Liver (tissue), 3 donors: ENCODE data around the gene SHH.

Experiments used
- ATF3 ChIP-seq: IDR thresholded peaks from 2 replicates; pipeline ENCODE4 v1.6.1; 2016; ENCODE audit warnings: antibody characterized with exemption
- CTCF ChIP-seq: fragments of 150-350 bp; IDR thresholded peaks from 2 replicates; pipeline ENCODE4 v1.5.1; 2017; ENCODE audit warnings: improper control_type of control experiment, low read depth, low read length; ENCODE audit not compliant: missing input control
- EGR1 ChIP-seq, 2 donors: IDR thresholded peaks; 2 replicates each; pipeline ENCODE4 v1.6.1; 2016 to 2018; ENCODE audit warnings: antibody characterized with exemption in 2 of 2, low read depth in 2 of 2
- FOXA1 ChIP-seq: IDR thresholded peaks from 2 replicates; pipeline ENCODE4 v1.6.1; 2016; ENCODE audit warnings: antibody characterized with exemption
- GABPA ChIP-seq, 2 donors: IDR thresholded peaks in 1 of 2; conservative IDR thresholded peaks in 1 of 2; 2 replicates each; pipeline ENCODE4 v1.6.1; 2016; ENCODE audit warnings: antibody characterized with exemption in 2 of 2, mild to moderate bottlenecking in 1 of 2, moderate library complexity in 1 of 2
- HNF4G ChIP-seq: IDR thresholded peaks from 2 replicates; pipeline ENCODE4 v1.6.1; 2016; ENCODE audit warnings: antibody characterized with exemption
- JUND ChIP-seq, 2 donors: IDR thresholded peaks; 2 replicates each; pipeline ENCODE4 v1.6.1; 2016; ENCODE audit warnings: antibody characterized with exemption in 2 of 2
- MAX ChIP-seq: IDR thresholded peaks from 2 replicates; pipeline ENCODE4 v1.6.1; 2016; ENCODE audit warnings: antibody characterized with exemption
- RAD21 ChIP-seq, 2 donors: IDR thresholded peaks; 2 replicates each; pipeline ENCODE4 v1.6.1; 2016; ENCODE audit warnings: antibody characterized with exemption in 2 of 2, mild to moderate bottlenecking in 2 of 2
- REST ChIP-seq: IDR thresholded peaks from 2 replicates; pipeline ENCODE4 v1.6.1; 2016; ENCODE audit warnings: antibody characterized with exemption, mild to moderate bottlenecking
- SP1 ChIP-seq: IDR thresholded peaks from 2 replicates; pipeline ENCODE4 v1.6.1; 2018; ENCODE audit warnings: antibody characterized with exemption, mild to moderate bottlenecking
- TAF1 ChIP-seq: conservative IDR thresholded peaks from 2 replicates; pipeline ENCODE4 v1.6.1; 2016; ENCODE audit warnings: antibody characterized with exemption, mild to moderate bottlenecking
- YY1 ChIP-seq: IDR thresholded peaks from 2 replicates; pipeline ENCODE4 v1.6.1; 2016; ENCODE audit warnings: antibody characterized with exemption, mild to moderate bottlenecking
- ZBTB33 ChIP-seq: IDR thresholded peaks from 2 replicates; pipeline ENCODE4 v1.6.1; 2016; ENCODE audit warnings: antibody characterized with exemption
- donor health status: healthy.
- donor health status: healthy.

- TF ChIP-seq CTCF (no peak), GABPA (IDR thresholded peaks at IDR 0.05 in 1 of 2, conservative IDR thresholded peaks at IDR 0.05 in 1 of 2) (no peak), RAD21 (IDR thresholded peaks at IDR 0.05) (no peak), MAX (no peak), TAF1 (no peak), ZBTB33 (no peak), REST (no peak), SP1 (no peak), EGR1 (IDR thresholded peaks at IDR 0.05; ENCODE audit: low read depth in 2 of 2) (no peak), YY1 (no peak), ATF3 (no peak), HNF4G (no peak), JUND (IDR thresholded peaks at IDR 0.05) (no peak), FOXA1 (no peak)
Observed at GRCh38 chr7:155790666-155791065, 21.6 kb downstream of the SHH start.
